Measurements from ENCODE around the gene TIAL1.

GRCh38 chr10:119604468-119604867 is 7.7 kb upstream of the TIAL1 start:
- TF ChIP-seq CTCF (conservative IDR thresholded peaks at IDR 0.05) (no peak), ZFX (IDR thresholded peaks at IDR 0.05) (no peak)

All from C4-2B (cell line).